Activated CD8-positive, alpha-beta T cell treated with anti-CD3 and anti-CD28 coated beads, Interleukin-2, amount 10 ng/mL, durations not matched to agents 7 days and 5 days (primary cell): ENCODE data around the gene TUBB2A. TPM values are rescaled to one million over a fixed set of nuclear protein-coding genes. Genes with fewer than 3 reads are reported as not detected.
A peak's percentile ranks its signal among the peaks of the same experiment; 100 is the strongest.
"Not testable (repeated sequence)": the region's sequence is repeated elsewhere in the genome, so short reads cannot be mapped to it uniquely, and the experiment has no call there.

Source experiments
- ATAC-seq: fragments of 150-1000 bp; cut with Tn5 transposase; one replicate; pipeline ENCODE4 v1.10.0; 2021; ENCODE audit warnings: moderate library complexity
- CTCF ChIA-PET: fragments of 350-600 bp; sonication (Branson Sonifier 250); formaldehyde crosslinking; loops from one replicate; lab custom pipeline; 2021; ENCODE audit warnings: antibody characterized with exemption; lab: Charles Lee
- POLR2A ChIA-PET: fragments of 350-600 bp; sonication (Branson Sonifier 250); formaldehyde crosslinking; loops from one replicate; lab custom pipeline; 2021; ENCODE audit warnings: antibody characterized with exemption; lab: Charles Lee
- DNase-seq: peaks from one replicate; pipeline ENCODE4 v3.0.0-alpha.2; 2020
- H3K27ac Mint-ChIP-seq: one replicate; pipeline ENCODE4 v1.8.0; 2021; ENCODE audit warnings: mild to moderate bottlenecking, mixed read lengths
- H3K27me3 Mint-ChIP-seq: one replicate; pipeline ENCODE4 v1.8.0; 2021; ENCODE audit warnings: low read depth, mixed read lengths
- H3K36me3 Mint-ChIP-seq: one replicate; pipeline ENCODE4 v1.8.0; 2021; ENCODE audit warnings: low read depth, mixed read lengths
- H3K4me1 Mint-ChIP-seq: one replicate; pipeline ENCODE4 v1.8.0; 2021; ENCODE audit warnings: low read depth, mixed read lengths
- H3K4me3 Mint-ChIP-seq: one replicate; pipeline ENCODE4 v1.8.0; 2021; ENCODE audit warnings: mild to moderate bottlenecking, mixed read lengths
- H3K9me3 Mint-ChIP-seq: one replicate; pipeline ENCODE4 v1.8.0; 2022; ENCODE audit warnings: mixed read lengths; ENCODE audit not compliant: insufficient read depth
- total RNA-seq, 2 experiments: library from RNA; stranded (reverse); gene quantifications; one replicate each; pipeline ENCODE4 v1.2.3, GENCODE V29; 2021

The TUBB2A gene
- 1 to 10 TPM; 2.7 to 3.5 TPM for total RNA-seq

DNA sequence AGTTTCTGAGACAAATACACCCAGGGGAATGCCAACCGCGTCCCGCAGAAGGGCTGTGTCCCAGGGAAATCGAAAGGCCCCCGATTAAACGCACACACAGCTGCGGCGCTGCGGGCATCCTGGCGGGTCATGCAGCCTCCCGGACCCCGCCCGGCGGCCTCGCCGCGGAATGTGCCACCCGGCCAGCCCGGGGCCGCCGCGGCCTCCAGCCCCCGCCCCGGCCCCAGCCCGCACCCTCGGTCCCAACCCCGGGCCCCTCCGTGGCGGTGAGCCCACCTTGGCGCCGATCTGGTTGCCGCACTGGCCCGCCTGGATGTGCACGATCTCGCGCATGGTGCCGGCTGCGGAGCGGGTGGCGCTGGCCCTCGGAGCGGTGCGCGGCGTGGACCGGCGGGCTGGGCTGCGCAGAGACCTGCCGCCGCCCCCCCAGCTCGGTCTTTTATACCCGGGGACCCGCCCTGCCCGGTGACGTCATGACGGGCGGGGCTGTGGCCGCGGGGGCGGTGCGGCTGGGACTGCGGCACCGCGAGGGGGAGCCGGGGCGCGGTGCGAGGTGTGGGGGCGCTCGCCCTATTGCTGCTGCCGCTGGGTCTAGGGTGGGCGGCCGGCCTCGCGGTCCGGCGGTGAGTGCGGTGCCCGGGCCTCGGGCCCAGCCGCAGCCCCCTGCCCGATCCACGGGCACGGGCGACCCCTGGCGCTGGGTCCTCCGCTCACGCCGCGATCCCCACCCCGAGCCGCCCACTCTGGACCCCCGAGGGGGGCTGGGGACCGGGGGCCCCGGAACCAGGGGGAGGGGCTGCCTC lies at the start of gene TUBB2A:
Gene TUBB2A (minus strand): TSS at position 414 of the 803 bp plus-strand sequence. CDS start 81 bp downstream, at position 333.
- Mint-ChIP-seq H3K27ac (peak within 1 kb of the TSS; percentile 75), H3K36me3 (no peaks in the 10 kb centered on the region), H3K27me3 (peaks cover 36% of the 10 kb centered on the region), H3K9me3 (no peaks in the 10 kb centered on the region), H3K4me3 (peak within 1 kb of the TSS; percentile 82), H3K4me1 (peaks cover 27% of the 10 kb centered on the region)
- ChIA-PET CTCF (interaction anchor here (0.6 to 1.6 kb wide), 7 partner anchors 8 to 94 kb away, joined by 3 to 7 read pairs (median 4); no protein-coding TSS in a partner anchor), POLR2A (interaction anchor here (0.7 kb wide), 2 partner anchors 8 to 168 kb away, joined by 3 to 4 read pairs; no protein-coding TSS in a partner anchor)
- ATAC-seq (peak; percentile 85), DNase-seq (peak; percentile 83)

DNA sequence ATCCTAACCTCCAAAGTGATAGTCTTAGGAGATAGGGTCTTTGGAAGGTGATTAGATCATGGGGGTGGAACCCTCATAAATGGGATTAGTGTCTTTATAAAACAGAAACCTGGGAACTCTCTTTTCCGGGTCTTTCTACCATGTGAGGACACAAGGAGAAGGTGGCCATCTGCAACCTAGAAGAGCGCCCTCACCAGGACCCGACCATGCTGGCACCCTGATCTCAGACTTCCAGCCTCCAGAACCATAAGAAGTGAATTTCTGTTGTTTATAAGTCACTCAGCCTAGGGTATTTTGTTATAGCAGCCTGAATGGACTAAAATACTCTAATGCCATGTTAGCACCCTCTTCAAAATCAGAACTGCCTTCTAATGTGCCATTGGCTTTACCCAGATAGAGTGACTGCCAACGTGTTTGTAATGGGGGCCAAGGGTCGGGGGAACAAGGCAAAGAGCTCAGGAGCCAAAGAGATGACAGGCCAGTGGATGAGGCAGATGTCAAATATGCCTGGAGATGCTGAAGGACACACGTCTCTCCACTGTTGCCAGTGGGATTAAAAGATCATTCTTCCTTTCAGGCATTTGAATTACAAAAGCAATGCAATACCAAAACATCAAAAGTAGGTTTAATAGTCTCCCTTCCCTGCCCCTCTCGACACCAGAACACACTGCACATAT lies 49.1 kb upstream of the TUBB2A start:
- ChIA-PET POLR2A (no interaction called here), CTCF (no interaction called here)
- Mint-ChIP-seq H3K36me3 (no peaks in the 10 kb centered on the region), H3K9me3 (no peaks in the 10 kb centered on the region), H3K4me3 (no peak overlapping the region), H3K4me1 (peaks cover 8% of the 10 kb centered on the region), H3K27me3 (peaks cover 18% of the 10 kb centered on the region), H3K27ac (no peak overlapping the region)
- ATAC-seq, result no peak
- no peak for DNase-seq

DNA sequence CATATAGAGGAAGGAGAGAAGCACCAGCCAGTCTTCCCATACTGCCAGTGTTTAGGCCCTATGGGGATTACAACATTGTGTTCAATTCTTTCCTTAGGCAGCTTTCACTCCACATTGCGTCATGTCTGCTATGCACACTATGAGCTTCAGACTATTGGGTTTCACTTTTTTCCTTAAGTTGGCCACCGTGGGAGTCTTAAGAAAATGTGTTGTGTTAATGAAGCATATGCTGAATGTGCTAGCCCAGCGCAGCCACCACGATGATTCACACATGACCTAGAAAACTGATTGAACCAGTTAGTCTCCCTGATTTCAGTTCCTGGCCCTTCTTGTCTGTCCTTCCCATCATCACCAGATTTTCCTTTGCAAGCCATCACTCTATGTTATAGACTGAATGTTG lies 48.6 kb upstream of the TUBB2A start:
- CTCF ChIA-PET, result no interaction called here
- Mint-ChIP-seq H3K27ac (no peak overlapping the region), H3K36me3 (no peaks in the 10 kb centered on the region), H3K27me3 (peaks cover 18% of the 10 kb centered on the region), H3K9me3 (no peaks in the 10 kb centered on the region), H3K4me3 (no peak overlapping the region), H3K4me1 (peaks cover 8% of the 10 kb centered on the region)
- ATAC-seq (no peak), DNase-seq (no peak)
- POLR2A ChIA-PET, result no interaction called here

DNA sequence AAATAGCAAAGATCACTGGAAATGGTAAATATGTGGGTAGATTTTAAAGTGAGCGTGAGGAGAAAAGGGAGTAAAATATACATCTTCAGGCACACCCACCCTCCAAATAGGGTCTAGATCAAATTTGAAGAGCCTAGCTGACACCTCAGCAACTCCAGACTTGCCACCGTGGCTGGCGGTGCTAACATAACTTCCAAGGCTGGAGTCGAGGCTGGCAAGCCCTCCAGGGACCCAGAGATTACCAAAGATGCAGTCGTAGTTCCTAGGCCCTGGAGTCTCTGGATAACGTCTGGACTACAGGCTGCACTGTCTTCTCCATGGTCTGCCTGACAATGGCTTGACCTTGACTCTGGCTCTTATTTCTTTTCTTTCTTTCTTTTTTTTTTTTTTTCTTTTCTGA lies 47.6 kb upstream of the TUBB2A start:
- ChIA-PET POLR2A (no interaction called here), CTCF (no interaction called here)
- Mint-ChIP-seq H3K36me3 (no peaks in the 10 kb centered on the region), H3K4me3 (no peak overlapping the region), H3K27ac (no peak overlapping the region), H3K9me3 (no peaks in the 10 kb centered on the region), H3K27me3 (peaks cover 21% of the 10 kb centered on the region), H3K4me1 (peaks cover 8% of the 10 kb centered on the region)
- ATAC-seq (no peak), DNase-seq (no peak)

DNA sequence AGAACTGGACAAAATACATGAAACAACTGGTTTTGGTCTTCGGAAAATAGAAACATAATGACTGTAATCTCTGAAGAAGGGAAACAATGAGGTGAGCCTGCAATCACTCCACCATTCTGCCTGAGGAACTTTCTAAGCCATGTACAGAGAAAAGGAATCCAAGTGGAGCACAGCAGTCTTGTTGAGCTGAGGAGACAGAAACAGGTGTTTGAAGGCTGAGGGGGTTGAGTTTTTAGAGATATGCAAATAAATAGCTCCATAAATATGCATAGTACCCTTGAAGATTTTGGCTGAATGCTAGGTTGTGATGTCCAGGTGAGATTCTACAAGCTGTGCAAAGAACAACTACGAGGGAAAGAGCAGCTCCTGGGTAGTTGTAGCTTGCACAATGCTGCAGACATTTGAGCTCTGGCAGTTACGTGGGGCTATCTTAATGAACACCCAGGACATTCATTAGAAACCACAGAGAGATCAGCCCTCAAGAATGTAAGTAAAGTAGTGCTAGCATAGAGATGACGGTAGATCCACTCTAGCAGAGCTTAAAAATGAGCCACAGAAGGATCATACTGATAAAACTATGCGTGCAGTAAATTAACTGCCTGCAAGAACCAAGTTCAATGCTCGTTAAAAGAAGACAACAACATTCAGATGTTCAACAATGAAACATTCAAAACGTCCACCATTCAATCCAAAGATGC lies 45.8 kb upstream of the TUBB2A start:
- Mint-ChIP-seq H3K4me3 (no peak overlapping the region), H3K36me3 (no peaks in the 10 kb centered on the region), H3K27me3 (peaks cover 21% of the 10 kb centered on the region), H3K4me1 (no peaks in the 10 kb centered on the region), H3K27ac (no peak overlapping the region), H3K9me3 (no peaks in the 10 kb centered on the region)
- DNase-seq, result no peak
- ChIA-PET CTCF (no interaction called here), POLR2A (no interaction called here)
- ATAC-seq, result no peak

DNA sequence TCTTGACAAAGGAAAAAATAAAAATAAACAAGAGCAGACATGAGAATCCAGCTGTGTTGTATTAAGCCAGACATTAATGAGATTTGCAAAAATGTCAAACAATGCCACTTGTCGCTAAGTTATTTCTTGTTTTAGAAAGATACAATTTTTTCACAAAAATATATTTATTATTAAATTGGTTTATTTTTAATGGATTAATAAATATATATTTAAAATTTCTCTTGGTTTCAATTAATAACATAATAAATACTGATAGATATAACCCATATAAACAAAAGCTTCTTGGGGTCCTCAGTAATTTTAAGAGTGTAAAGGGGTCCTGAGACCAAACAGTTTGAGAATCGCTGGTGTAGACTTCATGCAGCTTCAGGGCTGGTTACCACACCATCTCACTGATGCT lies 44.0 kb upstream of the TUBB2A start:
- CTCF ChIA-PET, result interaction anchor here (0.6 kb wide), 1 partner anchor 783 kb away, joined by 3 read pairs; no protein-coding TSS in a partner anchor
- Mint-ChIP-seq H3K27ac (no peak overlapping the region), H3K9me3 (no peaks in the 10 kb centered on the region), H3K4me3 (no peak overlapping the region), H3K36me3 (no peaks in the 10 kb centered on the region), H3K27me3 (peaks cover 17% of the 10 kb centered on the region), H3K4me1 (no peaks in the 10 kb centered on the region)
- ATAC-seq (no peak), DNase-seq (no peak)
- POLR2A ChIA-PET, result no interaction called here

DNA sequence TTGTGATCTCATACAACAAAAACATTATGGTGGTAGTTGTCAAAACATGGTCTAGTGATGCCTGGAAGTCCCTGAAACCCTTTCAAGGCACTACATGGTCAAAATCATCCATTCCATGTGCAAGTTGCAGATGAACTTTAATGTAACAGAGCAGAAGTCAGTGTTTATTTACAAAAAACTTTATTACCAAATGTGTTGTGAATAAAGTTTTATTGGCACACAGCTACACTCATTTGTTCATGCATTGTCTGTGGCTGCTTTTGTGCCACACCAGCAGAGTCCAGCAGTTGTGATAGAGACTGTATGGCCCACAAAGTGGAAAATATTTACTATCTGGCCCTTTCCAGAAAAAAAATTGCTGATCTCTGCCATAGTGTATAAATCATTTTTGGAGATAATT lies 43.3 kb upstream of the TUBB2A start:
- no peaks in the 10 kb centered on the region for H3K9me3 Mint-ChIP-seq
- H3K27me3 Mint-ChIP-seq, result peaks cover 17% of the 10 kb centered on the region
- ChIA-PET POLR2A (no interaction called here), CTCF (interaction anchor here (0.6 kb wide), 1 partner anchor 783 kb away, joined by 3 read pairs; no protein-coding TSS in a partner anchor)
- no peaks in the 10 kb centered on the region for H3K36me3 Mint-ChIP-seq
- no peak for ATAC-seq
- no peak overlapping the region for H3K4me3 Mint-ChIP-seq
- DNase-seq, result no peak
- H3K4me1 Mint-ChIP-seq, result no peaks in the 10 kb centered on the region
- H3K27ac Mint-ChIP-seq, result no peak overlapping the region

DNA sequence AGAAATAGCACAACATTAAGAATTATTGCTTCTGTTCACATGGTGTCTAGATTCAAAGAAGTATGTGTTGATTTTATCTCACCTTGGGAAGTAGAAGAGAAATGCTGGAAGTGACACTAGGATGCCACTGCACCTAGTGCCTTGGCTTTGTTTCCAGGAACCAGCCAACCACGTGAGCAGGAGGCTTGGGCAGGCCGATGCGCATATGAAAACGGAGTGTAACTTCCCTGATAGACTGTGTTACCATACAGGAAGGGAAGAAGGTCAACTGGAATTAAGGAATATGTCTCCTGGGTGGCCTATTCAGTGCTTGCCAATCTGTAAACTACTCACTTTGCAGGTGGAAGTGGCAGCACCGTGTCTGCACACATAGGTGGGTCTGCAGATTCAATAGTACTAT lies 42.0 kb upstream of the TUBB2A start:
- H3K4me1 Mint-ChIP-seq, result no peaks in the 10 kb centered on the region
- H3K27ac Mint-ChIP-seq, result no peak overlapping the region
- DNase-seq, result no peak
- no peaks in the 10 kb centered on the region for H3K9me3 Mint-ChIP-seq
- no peak overlapping the region for H3K4me3 Mint-ChIP-seq
- ATAC-seq, result no peak
- no peaks in the 10 kb centered on the region for H3K36me3 Mint-ChIP-seq
- peaks cover 17% of the 10 kb centered on the region for H3K27me3 Mint-ChIP-seq
- ChIA-PET CTCF (no interaction called here), POLR2A (no interaction called here)

DNA sequence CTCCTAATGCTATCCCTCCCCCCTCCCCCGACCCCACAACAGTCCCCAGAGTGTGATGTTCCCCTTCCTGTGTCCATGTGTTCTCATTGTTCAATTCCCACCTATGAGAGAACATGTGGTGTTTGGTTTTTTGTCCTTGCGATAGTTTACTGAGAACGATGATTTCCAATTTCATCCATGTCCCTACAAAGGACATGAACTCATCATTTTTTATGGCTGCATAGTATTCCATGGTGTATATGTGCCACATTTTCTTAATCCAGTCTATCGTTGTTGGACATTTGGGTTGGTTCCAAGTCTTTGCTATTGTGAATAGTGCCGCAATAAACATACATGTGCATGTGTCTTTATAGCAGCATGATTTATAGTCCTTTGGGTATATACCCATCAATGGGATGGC lies 40.4 kb upstream of the TUBB2A start:
- H3K4me1 Mint-ChIP-seq, CTCF ChIA-PET, H3K4me3 Mint-ChIP-seq, ATAC-seq, DNase-seq, H3K27me3 Mint-ChIP-seq, H3K27ac Mint-ChIP-seq, POLR2A ChIA-PET, H3K9me3 Mint-ChIP-seq, H3K36me3 Mint-ChIP-seq: not testable (repeated sequence)

DNA sequence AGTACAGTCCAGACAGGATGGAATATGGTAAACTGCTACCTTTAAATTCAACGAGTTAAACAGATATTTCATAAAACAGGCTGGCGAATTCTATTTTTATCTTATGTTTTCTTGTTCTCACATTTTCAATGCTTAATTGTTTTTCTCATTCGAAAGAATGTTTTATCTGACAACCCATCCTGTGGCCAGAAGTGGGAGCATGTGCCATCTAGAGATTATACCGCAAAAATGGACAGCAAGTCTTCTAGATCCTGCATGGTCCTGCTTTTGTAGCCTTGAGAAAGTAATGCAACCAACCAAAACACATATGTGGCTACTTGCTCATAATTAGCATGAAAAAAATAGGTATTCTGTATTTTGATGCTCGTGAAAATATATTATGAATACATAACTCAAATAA lies 39.4 kb upstream of the TUBB2A start:
- DNase-seq (no peak), ATAC-seq (no peak)
- Mint-ChIP-seq H3K27me3 (peaks cover 9% of the 10 kb centered on the region), H3K36me3 (no peaks in the 10 kb centered on the region), H3K4me3 (no peak overlapping the region), H3K27ac (no peak overlapping the region), H3K9me3 (no peaks in the 10 kb centered on the region), H3K4me1 (no peaks in the 10 kb centered on the region)
- POLR2A ChIA-PET, result no interaction called here
- CTCF ChIA-PET, result interaction anchor here (0.9 kb wide), 1 partner anchor 16 kb away, joined by 3 read pairs; no protein-coding TSS in a partner anchor

DNA sequence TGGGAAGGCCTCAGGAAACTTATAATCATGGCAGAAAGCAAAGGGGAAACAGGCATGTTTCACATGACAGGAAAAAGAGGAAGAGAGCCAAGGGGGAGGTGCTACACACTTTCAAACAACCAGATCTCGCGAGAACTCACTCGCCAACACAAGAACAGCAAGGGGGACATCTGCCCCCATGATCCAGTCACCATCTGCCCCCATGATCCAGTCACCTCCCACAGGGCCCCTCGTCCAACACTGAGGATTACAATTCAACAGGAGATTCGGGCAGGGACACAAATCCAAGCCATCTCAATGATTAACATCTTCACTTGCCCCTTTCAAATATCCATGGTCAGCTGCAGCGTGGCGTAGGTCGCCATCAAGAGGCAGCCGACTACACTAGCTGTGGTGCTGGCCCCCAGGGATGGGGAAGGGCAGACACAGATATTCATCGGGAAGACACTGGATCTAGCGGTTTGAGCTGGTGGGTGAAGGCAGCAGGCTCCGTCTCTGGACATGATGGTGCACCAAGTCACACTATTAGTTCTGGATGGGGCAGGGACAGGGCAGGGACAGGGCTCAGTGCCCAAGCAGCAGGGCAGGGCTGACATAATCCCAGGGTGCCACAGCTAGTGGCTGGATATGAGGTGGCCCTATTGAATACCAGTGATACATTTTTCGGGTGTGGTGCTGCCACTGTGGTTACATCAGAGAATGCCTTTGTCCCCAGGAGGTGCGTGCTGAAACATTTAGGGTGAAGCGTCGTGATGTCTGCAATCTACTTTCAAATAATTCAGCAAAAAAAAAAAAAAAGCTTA lies 38.6 kb upstream of the TUBB2A start:
- DNase-seq (no peak), ATAC-seq (no peak)
- H3K27ac Mint-ChIP-seq, result no peak overlapping the region
- H3K27me3 Mint-ChIP-seq, result peaks cover 7% of the 10 kb centered on the region
- ChIA-PET CTCF (interaction anchor here (0.9 kb wide), 1 partner anchor 17 kb away, joined by 3 read pairs; no protein-coding TSS in a partner anchor), POLR2A (interaction anchor here (1.1 kb wide), 1 partner anchor 13 kb away, joined by 4 read pairs; no protein-coding TSS in a partner anchor)
- H3K4me3 Mint-ChIP-seq, result no peak overlapping the region
- H3K9me3 Mint-ChIP-seq, result no peaks in the 10 kb centered on the region
- H3K36me3 Mint-ChIP-seq, result no peaks in the 10 kb centered on the region
- no peaks in the 10 kb centered on the region for H3K4me1 Mint-ChIP-seq
